ENCODE results near the gene FAM234A. TPM values are rescaled to one million over a fixed set of nuclear protein-coding genes. Genes with fewer than 3 reads are reported as not detected.

The FAM234A gene
- total RNA-seq, 1 experiment from 2014 or later = 72.4 TPM

DNA sequence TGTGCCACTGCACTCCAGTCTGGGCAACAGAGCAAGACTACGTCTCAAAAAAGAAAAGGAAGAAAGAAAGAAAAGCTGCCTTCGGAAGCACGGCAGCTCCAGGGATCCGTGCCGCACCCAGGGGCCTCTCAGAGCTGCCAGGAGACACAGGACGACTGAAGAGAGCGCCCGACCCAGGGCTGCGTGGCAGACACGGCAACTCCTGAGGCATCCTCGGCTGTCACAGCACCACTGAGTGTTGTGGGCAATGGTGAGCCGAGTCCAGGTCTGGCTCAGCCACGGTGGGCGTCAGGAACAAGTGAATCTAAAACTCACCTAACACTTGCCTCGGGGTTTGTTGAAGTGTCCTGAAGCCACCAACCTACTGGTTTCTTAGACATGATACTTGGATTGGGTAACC lies 77.1 kb downstream of the FAM234A start:
- no peaks in the 10 kb centered on the region for H3K4me1 ChIP-seq (ENCODE audit: insufficient read depth, low read length, poor library complexity, severe bottlenecking)
- TF ChIP-seq, protein P1, sequence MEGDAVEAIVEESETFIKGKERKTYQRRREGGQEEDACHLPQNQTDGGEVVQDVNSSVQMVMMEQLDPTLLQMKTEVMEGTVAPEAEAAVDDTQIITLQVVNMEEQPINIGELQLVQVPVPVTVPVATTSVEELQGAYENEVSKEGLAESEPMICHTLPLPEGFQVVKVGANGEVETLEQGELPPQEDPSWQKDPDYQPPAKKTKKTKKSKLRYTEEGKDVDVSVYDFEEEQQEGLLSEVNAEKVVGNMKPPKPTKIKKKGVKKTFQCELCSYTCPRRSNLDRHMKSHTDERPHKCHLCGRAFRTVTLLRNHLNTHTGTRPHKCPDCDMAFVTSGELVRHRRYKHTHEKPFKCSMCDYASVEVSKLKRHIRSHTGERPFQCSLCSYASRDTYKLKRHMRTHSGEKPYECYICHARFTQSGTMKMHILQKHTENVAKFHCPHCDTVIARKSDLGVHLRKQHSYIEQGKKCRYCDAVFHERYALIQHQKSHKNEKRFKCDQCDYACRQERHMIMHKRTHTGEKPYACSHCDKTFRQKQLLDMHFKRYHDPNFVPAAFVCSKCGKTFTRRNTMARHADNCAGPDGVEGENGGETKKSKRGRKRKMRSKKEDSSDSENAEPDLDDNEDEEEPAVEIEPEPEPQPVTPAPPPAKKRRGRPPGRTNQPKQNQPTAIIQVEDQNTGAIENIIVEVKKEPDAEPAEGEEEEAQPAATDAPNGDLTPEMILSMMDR (conservative IDR thresholded peaks at IDR 0.05; ENCODE audit: low read depth, low read length) = no peak
- no peak for TF ChIP-seq EZH2 (IDR thresholded peaks at IDR 0.05; ENCODE audit: borderline replicate concordance, low read depth, low read length, poor library complexity, severe bottlenecking)

DNA sequence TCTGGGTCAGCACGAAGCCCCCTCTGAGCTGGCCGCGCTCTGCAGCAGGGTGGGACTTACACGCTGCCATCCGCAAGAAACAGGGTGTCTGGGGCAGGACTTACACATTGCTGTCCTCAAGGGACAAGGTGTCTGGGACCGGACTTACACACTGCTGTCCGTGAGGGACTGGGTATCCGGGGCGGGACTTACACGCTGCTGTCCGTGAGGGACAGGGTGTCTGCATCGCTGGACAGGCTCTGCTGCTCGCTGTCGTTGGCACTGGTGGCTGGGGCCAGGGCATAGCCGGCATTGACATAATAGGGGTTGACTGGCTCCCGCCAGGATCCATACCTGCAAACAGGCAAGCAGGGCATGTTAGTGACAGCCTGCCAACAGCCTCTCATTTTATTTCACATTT lies 79.7 kb downstream of the FAM234A start:
- Histone ChIP-seq H3K4me3 (ENCODE audit: low read depth, low read length, poor library complexity, severe bottlenecking) (no peak overlapping the region), H3K9me3 (ENCODE audit: low read depth, low read length, poor library complexity, severe bottlenecking) (no peaks in the 10 kb centered on the region), H3K27me3 (replicated peaks; ENCODE audit: insufficient read depth, low read depth, low read length, poor library complexity) (no peaks in the 10 kb centered on the region), H3K27ac (ENCODE audit: low read depth, low read length, poor library complexity, severe bottlenecking) (no peak overlapping the region), H3K36me3 (ENCODE audit: insufficient read depth, low read length, poor library complexity, severe bottlenecking) (peaks cover 6% of the 10 kb centered on the region), H3K4me1 (ENCODE audit: insufficient read depth, low read length, poor library complexity, severe bottlenecking) (no peaks in the 10 kb centered on the region)
- ChIA-PET POLR2A (ENCODE audit: low non-redundant PET) (no interaction called here), CTCF (no interaction called here)
- TF ChIP-seq EZH2 (IDR thresholded peaks at IDR 0.05; ENCODE audit: borderline replicate concordance, low read depth, low read length, poor library complexity, severe bottlenecking) = no peak
- TF ChIP-seq, protein P1 (conservative IDR thresholded peaks at IDR 0.05; ENCODE audit: low read depth, low read length) = no peak
- intact Hi-C loops (cut with micrococcal nuclease; ENCODE audit: unreplicated experiment) = no loop called here
- DNase-seq (ENCODE audit: low spot score) = no peak
- BruUV-seq (replicated peaks) = no TSS peak

More for the DNA sequence above, 77.1 kb downstream of the FAM234A start:
- no peak overlapping the region for H3K27ac ChIP-seq (ENCODE audit: low read depth, low read length, poor library complexity, severe bottlenecking)
- intact Hi-C loops (cut with micrococcal nuclease; ENCODE audit: unreplicated experiment) = no loop called here
- BruUV-seq (replicated peaks) = no TSS peak
- no peaks in the 10 kb centered on the region for H3K9me3 ChIP-seq (ENCODE audit: low read depth, low read length, poor library complexity, severe bottlenecking)
- H3K36me3 ChIP-seq (ENCODE audit: insufficient read depth, low read length, poor library complexity, severe bottlenecking) = peaks cover 16% of the 10 kb centered on the region
- no peaks in the 10 kb centered on the region for H3K27me3 ChIP-seq (replicated peaks; ENCODE audit: insufficient read depth, low read depth, low read length, poor library complexity)
- DNase-seq (ENCODE audit: low spot score) = no peak
- H3K4me3 ChIP-seq (ENCODE audit: low read depth, low read length, poor library complexity, severe bottlenecking) = no peak overlapping the region
- ChIA-PET POLR2A (ENCODE audit: low non-redundant PET) (no interaction called here), CTCF (interaction anchor here (0.6 kb wide), 1 partner anchor 91 kb away, joined by 4 read pairs; no protein-coding TSS in a partner anchor)

DNA sequence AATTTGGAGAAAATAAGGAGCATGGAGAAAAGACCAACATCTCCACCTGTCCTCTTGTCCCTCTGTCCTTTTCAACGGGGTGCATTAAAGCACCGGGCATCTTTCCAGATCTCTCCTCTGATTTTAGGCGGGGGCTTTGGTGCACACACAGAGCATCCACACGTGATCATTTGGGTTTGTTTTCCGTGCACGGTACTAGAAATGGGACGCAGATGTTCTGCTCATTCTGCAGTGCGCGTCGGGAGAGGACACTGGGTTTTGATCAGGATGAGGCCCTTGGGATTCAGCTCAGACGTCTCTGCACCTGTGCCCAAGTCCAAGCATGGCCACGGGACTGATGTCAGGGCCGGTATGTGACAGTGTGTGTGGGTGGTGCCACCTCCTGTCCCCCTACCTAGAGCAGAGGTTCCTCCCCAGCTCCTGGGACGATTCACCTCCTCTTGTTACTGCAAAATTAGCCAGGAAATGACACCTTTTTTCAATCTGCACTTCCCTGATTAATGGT lies 80.2 kb downstream of the FAM234A start:
- Histone ChIP-seq H3K36me3 (ENCODE audit: insufficient read depth, low read length, poor library complexity, severe bottlenecking) (peaks cover 6% of the 10 kb centered on the region), H3K27me3 (replicated peaks; ENCODE audit: insufficient read depth, low read depth, low read length, poor library complexity) (no peaks in the 10 kb centered on the region), H3K27ac (ENCODE audit: low read depth, low read length, poor library complexity, severe bottlenecking) (no peak overlapping the region), H3K9me3 (ENCODE audit: low read depth, low read length, poor library complexity, severe bottlenecking) (no peaks in the 10 kb centered on the region), H3K4me3 (ENCODE audit: low read depth, low read length, poor library complexity, severe bottlenecking) (no peak overlapping the region), H3K4me1 (ENCODE audit: insufficient read depth, low read length, poor library complexity, severe bottlenecking) (no peaks in the 10 kb centered on the region)
- no peak for DNase-seq (ENCODE audit: low spot score)
- ChIA-PET POLR2A (ENCODE audit: low non-redundant PET) (no interaction called here), CTCF (interaction anchor here (0.6 kb wide), 1 partner anchor 165 kb away, joined by 5 read pairs; no protein-coding TSS in a partner anchor)
- TF ChIP-seq, protein P1 (conservative IDR thresholded peaks at IDR 0.05; ENCODE audit: low read depth, low read length) = no peak
- TF ChIP-seq EZH2 (IDR thresholded peaks at IDR 0.05; ENCODE audit: borderline replicate concordance, low read depth, low read length, poor library complexity, severe bottlenecking) = no peak
- no TSS peak for BruUV-seq (replicated peaks)
- intact Hi-C loops (cut with micrococcal nuclease; ENCODE audit: unreplicated experiment) = no loop called here

Other genes starting within 250 kb of the FAM234A start
- 41.5 and 48.5 TPM in 2 replicates for gene POLR3K, start 181.2 kb upstream of the FAM234A start, total RNA-seq (2021)
- gene SNRNP25, start 181.0 kb upstream of the FAM234A start, total RNA-seq (2021) = 52.5 and 54.9 TPM in 2 replicates
- gene RHBDF1, start 162.2 kb upstream of the FAM234A start, total RNA-seq (2021) = 5.8 TPM in 2 replicates
- 30.6 and 34.2 TPM in 2 replicates for gene MPG, start 156.6 kb upstream of the FAM234A start, total RNA-seq (2021)
- 61.6 and 62.6 TPM in 2 replicates for gene NPRL3, start 96.1 kb upstream of the FAM234A start, total RNA-seq (2021)
- not detected in 2 replicates for gene HBZ, start 82.2 kb upstream of the FAM234A start, total RNA-seq (2021)
- gene HBM, start 68.8 kb upstream of the FAM234A start, total RNA-seq (2021) = not detected in 2 replicates
- 1.9 and 6.1 TPM in 2 replicates for gene HBA2, start 61.9 kb upstream of the FAM234A start, total RNA-seq (2021)
- gene HBA1, start 58.1 kb upstream of the FAM234A start, total RNA-seq (2021) = 5.9 and 9.5 TPM in 2 replicates
- gene HBQ1, start 54.4 kb upstream of the FAM234A start, total RNA-seq (2021) = 1.2 and 5.2 TPM in 2 replicates
- 128 and 152 TPM in 2 replicates for gene LUC7L, start 5.4 kb upstream of the FAM234A start, total RNA-seq (2021)
- gene RGS11, start 41.1 kb downstream of the FAM234A start, total RNA-seq (2021) = not detected in 2 replicates
- gene ARHGDIG, start 45.8 kb downstream of the FAM234A start, total RNA-seq (2021) = 0.41 and 0.48 TPM in 2 replicates
- 0.46 TPM in 1 of 2 replicates, not detected in the other for gene PDIA2, start 48.3 kb downstream of the FAM234A start, total RNA-seq (2021)
- gene AXIN1, start 117.9 kb downstream of the FAM234A start, total RNA-seq (2021) = 32.7 and 38.2 TPM in 2 replicates
- 150 and 157 TPM in 2 replicates for gene MRPL28, start 135.7 kb downstream of the FAM234A start, total RNA-seq (2021)
- gene PGAP6, start 147.2 kb downstream of the FAM234A start, total RNA-seq (2021) = 38.7 and 47.1 TPM in 2 replicates
- 261 and 321 TPM in 2 replicates for gene NME4, start 162.4 kb downstream of the FAM234A start, total RNA-seq (2021)
- gene DECR2, start 167.1 kb downstream of the FAM234A start, total RNA-seq (2021) = 27.5 and 28.7 TPM in 2 replicates
- 44.8 and 44.9 TPM in 2 replicates for gene RAB11FIP3, start 190.8 kb downstream of the FAM234A start, total RNA-seq (2021)

Data from A673 (cell line).